HG02840 (cell line): Measurements from ENCODE around the gene TMEM191C.
"Not testable (repeated sequence)": the region's sequence is repeated elsewhere in the genome, so short reads cannot be mapped to it uniquely, and the experiment has no call there.

ENCODE experiments used
- ATAC-seq: cut with Tn5 transposase; IDR thresholded peaks from one replicate; pipeline ENCODE4 v1.9.1; 2021; ENCODE audit warnings: mild to moderate bottlenecking, moderate library complexity, moderate number of reproducible peaks; ENCODE audit not compliant: unreplicated experiment, low FRiP score

The TMEM191C gene

DNA sequence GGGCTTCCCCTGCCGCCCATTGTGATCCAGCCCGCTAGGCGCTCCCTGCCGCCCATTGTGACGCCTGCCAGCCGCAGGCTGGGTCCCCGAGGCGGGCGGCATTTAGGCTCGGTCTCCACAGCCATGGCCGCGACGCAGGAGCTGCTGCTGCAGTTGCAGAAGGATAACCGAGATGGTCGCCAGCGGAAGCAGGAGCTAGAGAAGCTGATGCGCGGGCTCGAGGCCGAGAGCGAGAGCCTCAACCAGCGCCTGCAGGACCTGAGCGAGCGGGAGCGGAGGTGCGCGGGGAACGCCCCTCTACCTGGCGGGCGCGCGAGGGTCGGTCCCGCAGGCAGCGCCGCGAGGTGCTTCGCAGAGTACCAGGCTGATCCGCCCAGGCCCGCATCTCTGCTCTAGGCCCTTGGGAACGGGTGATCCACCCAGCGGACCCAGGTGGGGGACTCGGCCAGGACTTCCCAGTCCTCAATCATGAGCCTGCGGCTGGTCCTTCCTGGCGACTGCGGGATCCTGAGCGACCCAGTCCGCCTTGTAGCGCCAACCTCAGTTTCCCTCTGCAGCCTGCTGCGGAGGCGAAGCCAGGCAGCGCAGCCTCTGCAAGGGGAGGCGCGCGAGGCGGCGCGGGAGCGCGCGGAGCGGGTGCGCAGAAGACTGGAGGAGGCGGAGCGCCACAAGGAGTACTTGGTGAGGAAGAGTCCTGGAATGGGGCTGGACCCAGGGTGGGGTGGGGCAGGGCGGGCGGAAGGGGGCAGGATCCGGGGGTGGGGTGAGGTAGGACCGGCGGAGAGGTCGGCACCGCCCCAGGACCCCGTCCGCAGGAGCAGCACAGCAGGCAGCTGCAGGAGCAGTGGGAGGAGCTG lies at the start of gene TMEM191C:
TMEM191C (plus strand) TSS at position 51 of the 857 bp plus-strand sequence; CDS start at position 124, 73 bp downstream.
- ATAC-seq, result not testable (repeated sequence)

DNA sequence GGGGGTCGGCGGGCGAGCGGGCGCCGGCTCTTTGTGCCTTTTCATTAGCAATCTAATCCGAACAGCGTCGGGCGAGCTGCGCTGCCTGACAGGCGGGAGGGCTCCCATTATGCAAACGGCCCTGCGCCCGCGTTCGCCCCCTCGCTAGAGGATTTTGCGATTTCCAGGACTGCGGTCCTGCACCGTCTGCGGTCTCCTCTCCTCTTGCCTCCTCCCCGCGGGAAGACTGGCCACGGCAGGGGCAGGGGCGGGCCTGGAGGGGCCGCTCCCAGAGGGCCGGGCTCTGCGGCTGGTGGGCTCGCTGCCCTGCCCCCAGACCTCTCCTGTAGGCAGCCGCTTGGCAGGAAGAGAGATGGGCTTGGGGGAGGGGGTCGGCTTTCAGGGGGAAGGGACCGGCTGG lies 49.3 kb upstream of the TMEM191C start:
- ATAC-seq, result not testable (repeated sequence)

DNA sequence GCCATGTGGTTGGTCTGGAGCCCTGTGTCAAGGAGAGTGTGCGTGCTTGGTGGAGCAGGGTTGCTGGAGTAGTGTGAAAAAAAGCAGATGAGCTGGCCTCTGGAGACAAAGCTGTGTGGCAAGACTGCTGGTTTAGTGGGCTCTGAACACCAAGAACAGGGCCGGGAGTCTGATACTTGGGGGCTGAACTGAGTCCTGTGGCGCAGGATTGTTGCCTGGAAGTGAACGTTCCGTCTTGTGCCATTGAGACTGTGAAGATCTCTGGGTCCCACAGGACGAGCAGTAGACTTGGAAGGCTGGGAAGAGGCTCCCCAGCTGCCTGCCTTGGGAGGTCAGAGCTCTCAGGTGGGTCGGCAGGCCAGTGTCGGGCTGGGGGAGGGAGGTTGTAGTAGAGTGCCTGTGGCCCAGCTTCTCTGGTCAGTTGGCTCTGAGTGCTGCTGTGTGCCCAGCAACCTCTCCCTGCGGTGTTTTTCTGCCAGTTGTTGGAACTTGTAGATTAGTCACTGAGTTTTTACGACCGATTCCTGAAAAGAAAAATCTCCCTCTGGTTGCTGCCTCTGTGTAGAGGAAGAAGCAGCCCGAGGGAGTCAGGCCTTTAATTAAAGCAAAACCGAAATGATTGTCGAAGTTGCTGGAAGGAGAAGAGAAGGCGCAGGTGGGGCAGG lies 48.1 kb upstream of the TMEM191C start:
- not testable (repeated sequence) for ATAC-seq

DNA sequence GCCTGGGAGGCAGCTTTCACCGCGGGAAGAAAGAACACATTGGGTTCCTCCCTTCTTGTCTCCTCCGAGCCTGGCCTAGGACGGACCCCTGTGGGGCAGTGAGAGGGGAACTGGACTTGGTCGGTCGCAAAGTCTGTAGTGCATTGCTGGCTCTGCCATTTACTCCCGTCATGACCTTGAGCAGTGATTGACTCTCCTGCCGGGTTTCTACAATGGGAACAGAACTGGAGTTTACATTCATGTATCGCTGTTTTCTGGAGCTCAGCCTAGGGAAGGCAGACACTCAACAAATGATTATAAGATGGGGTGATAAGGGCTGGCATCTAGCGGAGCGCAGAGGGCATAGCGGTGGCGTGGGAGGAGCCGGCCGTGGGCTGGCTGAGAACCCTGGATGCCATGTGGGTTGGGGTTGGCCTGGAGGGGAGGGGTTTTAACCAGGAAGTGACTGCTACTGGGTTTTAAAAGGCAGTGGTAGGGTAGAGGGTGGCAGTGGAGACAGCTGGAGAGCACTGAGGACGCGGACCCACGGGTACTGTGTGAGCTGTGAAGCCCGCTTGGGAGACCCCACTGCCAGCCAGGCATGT lies 46.9 kb upstream of the TMEM191C start:
- ATAC-seq, result not testable (repeated sequence)

DNA sequence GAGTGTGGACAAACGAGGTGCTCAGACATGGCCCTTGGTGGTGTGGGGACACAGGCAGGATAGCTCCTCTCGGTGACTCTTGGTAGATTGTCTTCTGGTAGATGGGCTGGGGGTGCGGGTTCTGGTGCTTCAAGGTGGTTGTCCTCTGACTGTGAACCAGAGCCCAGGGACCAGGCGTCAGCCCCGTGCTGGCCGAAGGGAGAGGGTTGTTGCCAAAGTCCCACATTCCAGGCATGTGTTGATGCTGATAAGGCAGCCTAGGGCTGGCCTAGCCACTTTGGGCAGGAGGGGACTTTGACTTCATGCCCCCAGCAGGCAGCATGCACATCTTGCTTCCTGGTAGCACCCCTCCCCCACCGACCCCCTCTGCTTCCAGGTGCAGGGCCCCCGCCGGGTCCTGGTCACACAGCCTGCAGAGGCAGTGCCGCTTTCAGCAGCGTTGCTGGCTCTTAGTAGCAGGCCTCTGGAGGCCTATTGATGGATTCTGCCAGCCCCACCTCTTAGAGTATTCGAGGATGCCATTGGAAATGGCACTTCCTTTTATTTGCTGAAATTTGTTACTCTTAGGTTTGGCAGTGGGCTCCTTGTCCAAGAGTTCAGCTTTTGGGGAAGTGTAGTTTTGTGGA lies 43.0 kb upstream of the TMEM191C start:
- not testable (repeated sequence) for ATAC-seq

DNA sequence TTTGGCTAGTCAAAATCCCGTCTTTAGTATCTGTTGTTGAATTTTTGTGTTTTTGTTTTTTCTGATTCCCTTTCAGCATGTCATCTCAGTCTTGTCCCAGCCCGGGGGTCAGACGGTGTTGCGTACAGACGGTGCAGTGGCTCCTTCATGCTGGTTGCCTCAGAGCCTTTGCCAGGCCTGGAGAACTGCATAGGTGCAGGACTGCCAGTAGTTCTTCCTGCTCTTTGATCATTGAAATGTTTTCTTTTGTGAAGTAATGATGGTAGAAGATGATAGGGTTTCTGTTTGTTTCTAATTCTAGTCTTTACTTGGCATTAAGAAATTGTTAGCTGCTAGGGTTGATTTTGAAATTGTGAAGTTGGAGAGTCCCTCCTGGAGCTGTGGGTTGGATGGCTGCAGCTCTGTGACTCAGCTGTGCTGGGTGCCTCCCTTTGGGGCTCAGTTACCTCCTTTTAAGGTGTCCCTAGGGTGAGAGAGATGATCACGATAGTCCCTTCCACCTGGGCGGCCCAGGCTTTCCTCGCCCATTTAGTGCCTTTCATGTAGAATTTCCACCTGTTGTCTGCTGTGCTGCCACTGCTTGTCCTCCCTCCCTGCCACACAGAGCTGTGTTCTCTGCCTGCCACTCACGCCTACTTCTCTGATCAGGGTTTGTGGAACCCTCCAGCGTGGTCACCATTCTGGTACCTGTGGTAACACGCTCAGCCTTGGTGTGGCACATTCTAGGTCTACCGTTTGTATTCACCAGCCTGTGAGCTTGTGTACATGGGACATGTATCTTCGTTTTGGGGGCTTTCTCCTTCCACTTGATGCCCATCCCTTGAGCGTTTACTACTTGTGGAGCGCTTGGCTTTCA lies 32.6 kb upstream of the TMEM191C start:
- not testable (repeated sequence) for ATAC-seq

DNA sequence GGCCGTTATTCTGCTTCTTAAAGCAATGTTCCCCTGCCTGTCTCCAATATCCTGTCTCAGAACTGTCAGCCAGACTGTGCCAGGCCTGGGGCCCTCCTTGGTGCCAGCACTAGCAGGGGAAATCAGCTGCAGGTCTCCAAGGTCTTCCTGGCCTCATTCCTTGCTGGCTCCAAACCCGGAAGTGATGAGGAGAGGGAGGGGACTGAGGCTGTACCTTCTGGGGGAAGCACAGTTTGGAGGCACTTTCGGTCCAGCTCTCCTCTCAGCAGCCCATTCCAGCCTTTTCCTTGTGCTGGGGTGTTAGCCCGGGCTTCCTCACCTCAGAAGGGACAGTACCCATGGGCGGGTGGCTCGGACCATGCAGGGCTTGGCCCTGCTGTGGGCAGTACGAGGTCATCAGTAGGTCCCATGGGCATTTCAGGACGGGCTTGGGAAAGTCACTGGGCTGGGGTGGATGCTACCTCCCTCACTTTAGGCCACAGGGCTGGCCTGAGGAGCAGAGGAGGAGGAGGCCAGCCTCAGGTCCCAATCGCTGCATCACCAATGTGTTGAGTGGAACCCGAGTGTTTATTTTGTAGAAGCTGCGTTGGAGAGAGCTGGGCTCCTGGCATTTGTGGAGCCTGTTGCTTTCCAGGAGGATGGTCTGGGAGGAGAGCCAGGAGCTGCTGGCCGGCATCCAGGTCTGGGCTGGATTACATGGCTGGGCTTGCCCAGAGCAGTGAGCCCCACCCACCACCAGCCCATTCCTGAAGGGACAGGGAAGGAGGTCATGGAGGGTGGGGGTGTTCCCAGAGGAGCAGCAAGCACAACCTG lies 31.0 kb upstream of the TMEM191C start:
- ATAC-seq, result not testable (repeated sequence)

DNA sequence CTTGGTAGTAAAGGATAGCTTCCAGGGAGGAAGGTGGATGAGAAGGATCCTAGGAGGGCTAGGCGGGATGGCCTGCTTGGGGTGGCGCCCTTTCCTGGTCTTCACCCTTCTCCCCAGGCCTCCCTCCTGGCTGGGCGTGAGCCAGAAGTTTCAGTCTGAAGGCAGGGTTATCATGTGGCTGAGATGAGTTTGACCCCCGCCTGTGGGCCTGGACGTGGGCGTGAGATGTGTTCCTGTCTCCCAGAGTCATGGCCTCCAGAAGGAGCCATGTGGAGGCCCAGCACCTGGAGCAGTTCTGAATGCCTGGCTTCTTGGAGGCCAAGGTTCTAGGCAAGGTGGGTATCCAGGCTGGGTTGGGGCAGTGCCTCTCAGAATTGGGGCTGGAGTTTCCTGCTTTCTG lies 29.2 kb upstream of the TMEM191C start:
- not testable (repeated sequence) for ATAC-seq

DNA sequence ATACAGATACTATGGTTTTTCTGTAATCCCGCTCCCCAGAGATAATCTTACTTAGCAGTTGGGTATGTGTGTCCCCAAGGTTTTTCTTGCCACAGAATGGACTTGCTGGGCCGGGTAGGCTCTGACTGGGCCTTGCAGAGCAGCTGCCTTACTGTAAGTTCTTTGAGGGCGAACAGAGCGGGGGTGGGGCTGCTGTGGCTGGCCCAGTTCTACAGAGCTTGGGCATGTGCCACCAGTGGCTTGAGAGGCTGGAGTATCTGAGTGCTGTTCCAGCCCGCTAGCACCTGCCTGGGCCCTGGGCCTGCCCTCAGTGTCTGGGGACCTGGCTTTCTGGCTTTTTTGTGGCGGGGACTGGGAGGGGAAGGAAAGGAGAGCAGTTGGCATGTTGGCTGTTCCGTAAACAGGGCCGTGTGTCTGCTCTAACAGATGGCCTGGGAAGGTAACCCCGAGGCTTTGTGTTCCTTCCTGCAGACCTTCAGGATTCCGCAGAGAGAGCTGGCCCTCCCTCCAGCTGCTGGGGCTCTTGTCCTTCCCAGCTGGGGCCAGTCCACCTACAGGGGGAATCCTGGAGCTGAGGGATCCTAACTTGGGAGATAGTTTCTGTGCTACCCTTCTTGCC lies 27.1 kb upstream of the TMEM191C start:
- not testable (repeated sequence) for ATAC-seq

DNA sequence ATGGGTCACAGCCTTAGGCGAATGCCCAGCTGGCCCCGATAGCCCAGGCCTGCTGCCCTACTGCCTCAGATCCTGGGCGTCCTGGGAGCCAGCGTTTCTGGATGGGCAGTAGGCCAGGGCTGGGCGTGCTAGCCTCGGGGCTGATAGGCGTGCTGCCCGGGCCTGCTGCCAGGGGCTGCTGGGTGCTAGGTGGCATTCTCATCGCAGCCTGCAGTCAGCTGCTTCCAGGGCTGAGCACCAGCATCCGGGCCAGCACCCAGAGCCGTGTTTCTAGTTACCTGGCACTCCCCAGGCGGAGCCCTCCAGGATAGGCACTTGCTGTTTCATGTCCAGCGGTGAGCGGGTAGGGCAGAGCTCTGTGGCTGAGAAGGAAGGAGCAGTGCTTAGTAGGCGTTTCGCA lies 26.5 kb upstream of the TMEM191C start:
- not testable (repeated sequence) for ATAC-seq

DNA sequence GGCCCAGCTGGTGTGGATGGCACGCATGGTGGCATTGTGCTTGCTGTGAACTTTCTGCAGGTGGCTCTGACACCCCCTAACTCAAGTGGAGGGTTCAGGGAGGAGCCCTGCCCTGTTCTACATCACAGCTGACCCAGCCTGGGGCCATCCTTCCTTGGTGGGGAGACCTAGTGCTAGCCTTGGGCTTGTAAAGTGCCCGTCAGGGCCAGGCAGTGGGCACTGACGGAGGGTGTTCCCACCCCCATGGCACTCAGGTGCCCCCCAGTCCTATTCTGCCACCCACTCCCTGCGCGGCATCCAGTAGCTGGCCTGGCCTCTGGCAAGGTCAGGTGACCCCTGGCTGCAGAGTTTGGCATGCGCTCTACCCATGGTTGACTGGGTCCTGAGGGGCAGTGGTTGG lies 26.0 kb upstream of the TMEM191C start:
- not testable (repeated sequence) for ATAC-seq

DNA sequence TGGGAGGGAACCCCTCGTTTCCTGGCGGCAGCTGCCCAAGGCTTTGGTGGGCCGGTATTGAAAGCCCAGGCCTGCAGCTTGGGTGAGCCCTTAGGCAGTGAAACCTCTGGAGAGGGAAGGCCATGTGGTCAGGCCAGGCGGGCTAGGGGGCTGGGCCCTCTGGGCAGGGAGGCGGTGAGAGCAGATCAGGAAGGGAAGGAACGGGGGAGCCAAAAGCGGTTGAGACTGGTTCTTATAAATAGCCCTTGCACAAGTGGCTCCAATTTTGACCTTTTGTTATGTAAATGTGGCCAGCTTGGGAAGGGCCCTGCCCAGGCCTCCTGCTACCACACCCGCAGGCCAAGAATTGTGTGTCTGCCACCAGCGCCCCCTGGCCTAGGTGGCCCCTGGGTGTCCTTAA lies 25.1 kb upstream of the TMEM191C start:
- not testable (repeated sequence) for ATAC-seq

DNA sequence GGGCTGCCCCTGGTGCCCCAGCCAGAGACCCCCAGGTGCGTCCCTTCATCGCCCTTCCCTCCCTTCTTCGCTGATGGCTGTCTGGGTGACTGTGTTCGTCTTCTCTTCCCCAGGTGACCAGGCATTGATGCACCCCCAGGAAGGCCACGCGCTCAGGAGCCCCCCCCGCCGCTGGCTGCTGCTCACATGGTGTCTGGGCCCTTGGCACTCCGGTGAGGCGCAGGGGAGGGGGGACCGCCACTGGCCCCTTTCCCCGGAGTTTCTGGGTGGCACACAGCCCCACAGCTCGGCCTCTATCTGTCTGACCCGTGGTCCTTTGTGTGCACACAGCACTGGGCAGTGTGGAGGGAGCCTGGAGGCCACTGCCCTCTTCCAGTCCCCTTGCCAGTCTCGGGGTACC lies 24.5 kb upstream of the TMEM191C start:
- not testable (repeated sequence) for ATAC-seq

DNA sequence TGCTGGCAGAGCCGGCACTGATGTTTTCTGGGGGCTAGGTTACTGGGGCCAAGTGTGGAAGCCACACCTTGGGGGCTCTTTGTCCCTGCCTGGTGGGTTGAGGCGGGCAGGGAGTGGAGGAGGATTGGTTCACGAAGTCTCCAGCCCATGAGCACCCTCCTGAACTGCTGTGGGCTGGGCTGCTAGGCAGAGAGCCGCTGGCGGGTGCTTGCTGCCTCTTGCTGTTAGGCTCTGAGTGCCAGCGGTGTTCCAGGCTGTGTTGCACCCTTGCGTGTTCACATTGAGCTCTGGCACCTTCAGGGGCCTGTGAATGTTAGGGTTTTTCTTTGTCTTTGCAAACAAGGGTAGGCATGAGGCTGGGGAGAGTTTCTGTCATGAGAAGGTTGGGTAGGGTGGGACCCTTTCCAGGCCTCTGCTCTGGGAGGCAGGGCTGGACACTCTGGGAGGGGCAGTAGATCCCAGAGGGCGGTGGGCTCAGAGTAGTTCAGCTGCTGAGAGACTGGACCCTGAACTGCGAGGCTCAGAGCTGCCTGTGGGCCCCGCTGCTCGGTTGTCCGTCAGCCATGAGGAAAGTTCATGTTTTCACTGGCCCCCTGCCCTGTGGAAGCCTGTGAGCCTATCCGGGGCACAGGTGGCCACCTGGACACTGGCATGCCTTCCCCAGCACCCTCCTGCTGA lies 24.0 kb upstream of the TMEM191C start:
- ATAC-seq, result no peak

DNA sequence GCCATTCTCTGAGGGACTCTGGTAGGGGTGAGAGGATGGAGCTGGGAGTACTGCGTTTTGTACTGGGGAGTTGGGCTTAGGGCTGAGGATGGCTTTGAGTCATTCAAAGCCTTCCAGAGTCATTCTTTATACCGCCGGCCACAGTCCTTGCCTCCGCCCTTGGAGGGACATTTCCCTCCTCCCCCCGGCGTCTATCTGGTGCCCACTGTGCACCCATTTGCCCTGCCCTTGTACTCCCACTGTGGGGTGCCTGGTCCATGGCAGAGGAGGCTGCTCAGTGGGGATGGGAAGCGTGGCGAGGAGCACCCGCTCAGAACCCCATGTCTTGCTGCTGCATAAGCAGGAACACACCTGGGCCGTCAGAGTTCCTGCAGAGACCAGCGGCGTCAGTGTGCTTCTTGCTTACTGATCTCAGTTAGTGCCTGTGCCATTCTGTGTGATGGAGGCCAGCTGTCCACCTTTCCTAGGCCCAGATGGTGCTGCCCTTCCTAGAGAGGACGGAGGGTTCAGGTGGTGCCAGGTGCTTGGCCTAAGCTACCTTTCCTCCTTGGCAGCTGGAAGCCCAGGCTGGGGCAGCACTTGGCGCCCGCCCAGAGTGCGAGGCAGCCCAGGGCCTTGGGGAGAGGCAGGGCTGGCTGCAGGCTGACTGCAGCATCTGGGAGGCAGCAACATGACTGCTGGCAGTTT lies 23.3 kb upstream of the TMEM191C start:
- ATAC-seq, result no peak

DNA sequence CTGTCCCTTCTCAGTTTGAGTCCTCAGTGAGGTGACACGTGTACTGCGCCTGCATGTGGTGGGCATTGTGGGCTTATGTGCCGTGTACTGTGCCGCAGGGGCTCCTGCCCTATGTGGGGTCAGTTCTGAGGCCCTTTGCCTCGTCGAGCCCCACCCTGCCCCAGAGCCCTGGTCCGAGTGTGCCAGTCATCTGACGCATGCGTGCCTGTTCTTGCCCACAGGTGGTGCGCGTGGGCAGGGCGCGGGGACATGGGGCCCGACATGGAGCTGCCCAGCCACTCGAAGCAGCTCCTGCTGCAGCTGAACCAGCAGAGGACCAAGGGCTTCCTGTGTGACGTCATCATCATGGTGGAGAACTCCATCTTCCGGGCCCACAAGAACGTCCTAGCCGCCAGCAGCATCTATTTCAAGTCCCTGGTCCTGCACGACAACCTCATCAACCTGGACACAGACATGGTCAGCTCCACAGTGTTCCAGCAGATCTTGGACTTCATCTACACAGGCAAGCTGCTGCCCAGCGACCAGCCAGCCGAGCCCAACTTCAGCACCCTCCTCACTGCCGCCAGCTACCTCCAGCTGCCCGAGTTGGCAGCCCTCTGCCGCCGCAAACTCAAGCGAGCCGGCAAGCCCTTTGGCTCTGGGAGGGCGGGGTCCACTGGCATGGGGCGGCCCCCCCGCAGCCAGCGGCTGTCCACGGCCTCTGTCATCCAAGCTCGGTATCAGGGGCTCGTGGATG lies 22.3 kb upstream of the TMEM191C start:
- ATAC-seq, result no peak
